HL-60 (cell line): ENCODE results near the gene ST3GAL4.

ENCODE experiments used
- GABPA ChIP-seq: IDR thresholded peaks from 2 replicates; pipeline ENCODE4 v1.6.1; 2012; ENCODE audit warnings: low read depth
- SPI1 ChIP-seq: IDR thresholded peaks from 2 replicates; pipeline ENCODE4 v1.6.1; 2012; ENCODE audit warnings: low read depth, mild to moderate bottlenecking, borderline replicate concordance
- TF ChIP-seq, protein P1 (sequence below): IDR thresholded peaks from one replicate; pipeline ENCODE4 v1.5.1; 2011; ENCODE audit warnings: low read length, control low read depth, inconsistent platforms; ENCODE audit not compliant: insufficient read depth

DNA sequence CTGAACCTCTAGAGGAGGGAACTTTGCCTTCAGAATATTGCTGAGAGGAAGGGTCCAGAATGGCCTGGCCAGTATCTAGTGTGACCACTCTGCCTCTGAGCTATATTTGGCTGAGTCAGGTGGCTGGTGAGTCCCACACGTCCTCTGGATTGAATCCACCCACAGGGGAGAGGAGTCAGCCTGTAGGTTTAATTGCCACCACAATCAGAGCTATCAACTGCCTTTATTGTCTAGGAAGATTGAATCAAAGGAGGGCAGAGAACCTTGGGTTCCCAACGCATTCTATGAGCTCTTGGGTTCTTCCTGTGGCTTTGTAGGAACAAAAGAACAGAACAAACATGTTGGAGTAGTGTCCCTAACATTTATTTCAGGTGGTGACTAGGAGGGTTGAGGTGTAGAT lies 67.7 kb downstream of the ST3GAL4 start:
- TF ChIP-seq, protein P1, sequence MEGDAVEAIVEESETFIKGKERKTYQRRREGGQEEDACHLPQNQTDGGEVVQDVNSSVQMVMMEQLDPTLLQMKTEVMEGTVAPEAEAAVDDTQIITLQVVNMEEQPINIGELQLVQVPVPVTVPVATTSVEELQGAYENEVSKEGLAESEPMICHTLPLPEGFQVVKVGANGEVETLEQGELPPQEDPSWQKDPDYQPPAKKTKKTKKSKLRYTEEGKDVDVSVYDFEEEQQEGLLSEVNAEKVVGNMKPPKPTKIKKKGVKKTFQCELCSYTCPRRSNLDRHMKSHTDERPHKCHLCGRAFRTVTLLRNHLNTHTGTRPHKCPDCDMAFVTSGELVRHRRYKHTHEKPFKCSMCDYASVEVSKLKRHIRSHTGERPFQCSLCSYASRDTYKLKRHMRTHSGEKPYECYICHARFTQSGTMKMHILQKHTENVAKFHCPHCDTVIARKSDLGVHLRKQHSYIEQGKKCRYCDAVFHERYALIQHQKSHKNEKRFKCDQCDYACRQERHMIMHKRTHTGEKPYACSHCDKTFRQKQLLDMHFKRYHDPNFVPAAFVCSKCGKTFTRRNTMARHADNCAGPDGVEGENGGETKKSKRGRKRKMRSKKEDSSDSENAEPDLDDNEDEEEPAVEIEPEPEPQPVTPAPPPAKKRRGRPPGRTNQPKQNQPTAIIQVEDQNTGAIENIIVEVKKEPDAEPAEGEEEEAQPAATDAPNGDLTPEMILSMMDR, result no peak
- TF ChIP-seq GABPA (no peak), SPI1 (no peak)
